Esophagus squamous epithelium (tissue), 5 donors: ENCODE results near the gene PRKCZ. TPM values are rescaled to one million over a fixed set of nuclear protein-coding genes. Genes with fewer than 3 reads are reported as not detected.

ENCODE experiments used
- DNase-seq: peaks from one replicate; lab custom pipeline; 2025; lab: John Stamatoyannopoulos, UW
- H3K27ac ChIP-seq, 4 donors: fragments of 200-600 bp; sonication (generic); one replicate each; pipeline ENCODE4 v1.5.1; 2016 to 2019; ENCODE audit warnings: mild to moderate bottlenecking in 1 of 4
- H3K27me3 ChIP-seq, 4 donors: fragments of 200-600 bp; sonication (generic); 1 replicate in 3 of 4; 2 replicates in 1 of 4; pipeline versions ENCODE4 v1.5.1 to v1.6.0; 2017 to 2021; ENCODE audit warnings: antibody characterized with exemption in 1 of 4
- H3K36me3 ChIP-seq, 3 donors: fragments of 200-600 bp; sonication (generic); one replicate each; pipeline ENCODE4 v1.5.1; 2016 to 2019
- H3K4me1 ChIP-seq, 3 donors: fragments of 200-600 bp; sonication (generic); one replicate each; pipeline ENCODE4 v1.5.1; 2017 to 2019
- H3K4me3 ChIP-seq, 4 donors: fragments of 200-600 bp; sonication (generic); 1 replicate in 3 of 4; 2 replicates in 1 of 4; pipeline ENCODE4 v1.5.1; 2016 to 2019; ENCODE audit warnings: mild to moderate bottlenecking in 2 of 4, moderate library complexity in 1 of 4
- H3K9me3 ChIP-seq, 3 donors: fragments of 200-600 bp; sonication (generic); one replicate each; pipeline ENCODE4 v1.5.1; 2016 to 2019
- POLR2A ChIP-seq, 4 donors: fragments of 450-650 bp; IDR thresholded peaks; one replicate each; pipeline ENCODE4 v1.6.1; 2017; ENCODE audit warnings: antibody characterized with exemption in 4 of 4, mild to moderate bottlenecking in 4 of 4, moderate library complexity in 3 of 4
- WGBS, 2 donors: methylation state at CpG; one replicate each; pipeline ENCODE4 v1.1.5; 2018; 5-methylcytosine and 5-hydroxymethylcytosine counted together
- intact Hi-C: fragments of 100-400 bp; cut with DNase I; formaldehyde crosslinking; loops from one replicate; pipeline ENCODE4 v1.15.0; 2022
- total RNA-seq, 4 donors: library from RNA; depleted of rRNA; stranded (reverse); fragments of >200 nt; gene quantifications; one replicate each; pipeline ENCODE4 v1.1.0, GENCODE V29; 2016
- TF ChIP-seq, protein P1 (sequence below), 6 experiments: fragments of 450-650 bp in 4 of 6; fragments of 200-600 bp in 2 of 6; sonication (generic) in 2 of 6; IDR thresholded peaks; one replicate each; pipeline ENCODE4 v1.5.1; 2016 to 2019; ENCODE audit warnings: antibody characterized with exemption in 6 of 6, mild to moderate bottlenecking in 4 of 6, moderate library complexity in 4 of 6
- donor health status: DM: yes; HTN: yes; CAD: no.

PRKCZ gene
- total RNA-seq, 4 donors from 2014 or later: 14.5 to 23.8 (median 17.5) TPM

GRCh38 chr1:2033165-2033564, 17.0 kb upstream of the PRKCZ start:
- no peaks in the 10 kb centered on the region for H3K9me3 ChIP-seq
- TF ChIP-seq, protein P1, sequence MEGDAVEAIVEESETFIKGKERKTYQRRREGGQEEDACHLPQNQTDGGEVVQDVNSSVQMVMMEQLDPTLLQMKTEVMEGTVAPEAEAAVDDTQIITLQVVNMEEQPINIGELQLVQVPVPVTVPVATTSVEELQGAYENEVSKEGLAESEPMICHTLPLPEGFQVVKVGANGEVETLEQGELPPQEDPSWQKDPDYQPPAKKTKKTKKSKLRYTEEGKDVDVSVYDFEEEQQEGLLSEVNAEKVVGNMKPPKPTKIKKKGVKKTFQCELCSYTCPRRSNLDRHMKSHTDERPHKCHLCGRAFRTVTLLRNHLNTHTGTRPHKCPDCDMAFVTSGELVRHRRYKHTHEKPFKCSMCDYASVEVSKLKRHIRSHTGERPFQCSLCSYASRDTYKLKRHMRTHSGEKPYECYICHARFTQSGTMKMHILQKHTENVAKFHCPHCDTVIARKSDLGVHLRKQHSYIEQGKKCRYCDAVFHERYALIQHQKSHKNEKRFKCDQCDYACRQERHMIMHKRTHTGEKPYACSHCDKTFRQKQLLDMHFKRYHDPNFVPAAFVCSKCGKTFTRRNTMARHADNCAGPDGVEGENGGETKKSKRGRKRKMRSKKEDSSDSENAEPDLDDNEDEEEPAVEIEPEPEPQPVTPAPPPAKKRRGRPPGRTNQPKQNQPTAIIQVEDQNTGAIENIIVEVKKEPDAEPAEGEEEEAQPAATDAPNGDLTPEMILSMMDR (IDR thresholded peaks at IDR 0.05): no peak
- no peak for TF ChIP-seq POLR2A (IDR thresholded peaks at IDR 0.05)
- 65% methylated on average over 8 of the region's 13 CpGs; no CpG with 5 or more reads in 1 of the 2 donors for WGBS, 2 donors
- no peak overlapping the region for H3K27ac ChIP-seq
- no peaks in the 10 kb centered on the region for H3K36me3 ChIP-seq
- H3K4me1 ChIP-seq: no peaks in the 10 kb centered on the region
- no peak for DNase-seq
- intact Hi-C loops: no loop called here
- peaks cover 0 to 52% (median 0%) of the 10 kb centered on the region in 4 donors for H3K27me3 ChIP-seq
- H3K4me3 ChIP-seq: no peak overlapping the region

DNA sequence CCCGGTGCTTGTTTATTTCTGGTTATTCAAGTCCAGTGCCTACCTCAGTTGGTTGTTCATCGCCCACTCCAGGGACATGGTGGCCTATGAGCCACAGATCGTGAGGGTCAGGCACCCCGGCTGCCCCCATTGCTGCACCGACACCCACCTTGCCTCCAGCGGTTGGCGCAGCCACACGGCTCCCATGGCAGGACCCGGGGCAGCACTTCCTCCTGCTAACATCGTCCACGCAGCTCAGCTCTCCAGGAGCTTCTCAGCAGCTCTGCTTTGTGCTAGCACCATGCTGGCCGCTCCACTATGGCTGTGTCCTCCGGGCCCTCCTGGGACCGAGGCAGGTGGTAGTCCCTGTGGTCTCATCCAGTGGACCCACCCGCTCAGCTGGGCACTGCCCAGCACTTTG, 13.9 kb upstream of the PRKCZ start:
- H3K27ac ChIP-seq: no peak overlapping the region
- no peaks in the 10 kb centered on the region for H3K9me3 ChIP-seq
- peaks cover 0 to 57% (median 0%) of the 10 kb centered on the region in 4 donors for H3K27me3 ChIP-seq
- no peaks in the 10 kb centered on the region for H3K4me1 ChIP-seq
- no peak for DNase-seq
- intact Hi-C loops: no loop called here
- 80 to 100% methylated on average over 1 to 10 of the region's 15 CpGs for WGBS, 2 donors
- no peaks in the 10 kb centered on the region for H3K36me3 ChIP-seq
- TF ChIP-seq, protein P1 (IDR thresholded peaks at IDR 0.05): no peak
- no peak for TF ChIP-seq POLR2A (IDR thresholded peaks at IDR 0.05)
- no peak overlapping the region for H3K4me3 ChIP-seq

- Histone ChIP-seq H3K9me3 (no peaks in the 10 kb centered on the region), H3K4me1 (no peaks in the 10 kb centered on the region), H3K27me3 (peaks cover 0 to 47% (median 0%) of the 10 kb centered on the region in 4 donors), H3K27ac (no peak overlapping the region), H3K4me3 (no peak overlapping the region), H3K36me3 (no peaks in the 10 kb centered on the region)
- WGBS, 2 donors: 74 to 81% methylated on average over 17 to 18 of the region's 18 CpGs
- intact Hi-C loops: no loop called here
- DNase-seq: no peak
- TF ChIP-seq, protein P1 (IDR thresholded peaks at IDR 0.05): no peak
- TF ChIP-seq POLR2A (IDR thresholded peaks at IDR 0.05): no peak
These were observed 12.8 kb upstream of the PRKCZ start for GRCh38 chr1:2037314-2037979.

- intact Hi-C loops: no loop called here
- no peaks in the 10 kb centered on the region for H3K36me3 ChIP-seq
- H3K9me3 ChIP-seq: no peaks in the 10 kb centered on the region
- H3K27me3 ChIP-seq: peaks cover 0 to 41% (median 0%) of the 10 kb centered on the region in 4 donors
- DNase-seq: no peak
- TF ChIP-seq, protein P1 (IDR thresholded peaks at IDR 0.05): no peak
- no peak for TF ChIP-seq POLR2A (IDR thresholded peaks at IDR 0.05)
- WGBS, 2 donors: 89 to 100% methylated on average over 2 to 6 of the region's 8 CpGs
- H3K4me1 ChIP-seq: peaks cover 0 to 6% (median 0%) of the 10 kb centered on the region in 3 donors
- no peak overlapping the region for H3K4me3 ChIP-seq
- no peak overlapping the region for H3K27ac ChIP-seq
These were observed 12.0 kb upstream of the PRKCZ start for GRCh38 chr1:2038229-2038628.

DNA sequence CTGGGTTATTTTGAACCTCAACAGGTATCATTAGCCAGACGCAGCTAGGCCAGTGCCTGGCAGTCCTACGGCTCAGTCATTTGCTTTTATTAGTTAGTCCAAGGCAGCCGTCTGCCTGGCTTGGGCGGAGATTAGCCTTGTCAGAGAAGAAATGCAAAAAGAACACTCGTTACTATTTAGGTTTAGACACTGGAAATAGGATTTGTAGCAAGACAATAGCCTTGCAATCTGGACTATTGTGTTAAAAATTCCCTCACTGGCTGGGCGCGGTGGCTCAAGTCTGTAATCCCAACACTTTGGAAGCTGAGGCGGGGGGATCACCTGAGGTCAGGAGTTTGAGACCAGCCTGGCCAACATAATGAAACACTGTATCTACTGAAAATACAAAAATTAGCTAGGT, 11.0 kb upstream of the PRKCZ start:
- H3K4me1 ChIP-seq: peaks cover 0 to 8% (median under 1%) of the 10 kb centered on the region in 3 donors
- no peaks in the 10 kb centered on the region for H3K9me3 ChIP-seq
- WGBS, 2 donors: 70 to 79% methylated on average over 7 to 8 of the region's 8 CpGs
- H3K27me3 ChIP-seq: peaks cover 0 to 40% (median 0%) of the 10 kb centered on the region in 4 donors
- DNase-seq: no peak
- H3K4me3 ChIP-seq: no peak overlapping the region
- TF ChIP-seq, protein P1 (IDR thresholded peaks at IDR 0.05): no peak
- H3K27ac ChIP-seq: no peak overlapping the region
- H3K36me3 ChIP-seq: no peaks in the 10 kb centered on the region
- intact Hi-C loops: no loop called here
